Brain microvascular endothelial cell (primary cell): ENCODE results near the gene MARCHF4.

Source experiments
- DNase-seq: peaks from one replicate; pipeline ENCODE4 v3.0.0-alpha.2; 2020
- H3K27ac ChIP-seq: fragments of 250-450 bp; sonication (Bioruptor Pico); 2 replicates; pipeline ENCODE4 v1.5.1; 2020; ENCODE audit warnings: mild to moderate bottlenecking, moderate library complexity
- H3K27me3 ChIP-seq: fragments of 250-450 bp; sonication (Bioruptor Pico); replicated peaks from 2 replicates; pipeline ENCODE4 v1.5.1; 2020; ENCODE audit warnings: mild to moderate bottlenecking
- H3K36me3 ChIP-seq: fragments of 250-450 bp; sonication (Bioruptor Pico); replicated peaks from 2 replicates; pipeline ENCODE4 v1.5.1; 2020; ENCODE audit warnings: mild to moderate bottlenecking
- H3K4me3 ChIP-seq: 2 replicates; pipeline ENCODE4 v1.5.1; 2011; ENCODE audit warnings: low read depth, mild to moderate bottlenecking, control low read depth, low read length, moderate library complexity
- CTCF ChIP-seq: IDR thresholded peaks from 2 replicates; pipeline ENCODE4 v1.5.1; 2011; ENCODE audit warnings: low read depth, mild to moderate bottlenecking, moderate library complexity, low read length, control low read depth, inconsistent platforms; ENCODE audit errors: missing control alignments
- in situ Hi-C: cut with HindIII; loops from 2 replicates; pipeline ENCODE4 v1.10.0; 2017; ENCODE audit warnings: low sequenced_read_pairs, low pct_ligation_motif_present

The MARCHF4 gene

DNA sequence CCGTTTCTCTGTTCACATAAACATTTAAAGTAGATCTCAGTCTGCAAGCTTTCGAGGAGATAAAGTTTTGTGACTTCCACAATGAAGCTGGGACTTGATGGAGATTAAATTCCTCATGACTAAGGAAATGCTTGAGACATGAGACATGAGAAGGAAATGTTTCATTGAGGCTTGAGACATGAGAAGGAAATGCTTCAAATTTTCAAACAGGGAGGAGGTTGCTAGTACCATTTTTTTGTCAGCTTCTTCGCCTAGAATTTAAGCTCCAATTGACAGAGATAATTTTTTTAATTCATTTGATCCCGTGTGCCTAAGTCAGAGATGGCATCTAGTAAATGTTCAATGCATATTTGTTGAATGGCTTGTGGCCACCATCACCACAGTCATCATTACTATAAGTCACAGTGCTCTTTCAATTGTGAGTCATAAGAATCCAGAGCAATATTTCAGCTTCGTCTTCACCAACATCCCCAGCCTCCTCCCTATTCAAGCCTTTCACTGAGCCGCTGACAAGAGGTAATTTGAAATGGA, 543 bp upstream of the MARCHF4 start:
- H3K4me3 ChIP-seq, result peak overlapping the region; percentile 68
- DNase-seq, result peak; percentile 74
- no peaks in the 10 kb centered on the region for H3K36me3 ChIP-seq
- H3K27me3 ChIP-seq, result no peaks in the 10 kb centered on the region
- in situ Hi-C loops, result no loop called here
- H3K27ac ChIP-seq, result peak overlapping the region; percentile 93
- TF ChIP-seq CTCF, result no peak

- no peak for DNase-seq
- peak overlapping the region; percentile 68 for H3K4me3 ChIP-seq
Observed at GRCh38 chr2:216370961-216371712, 1.1 kb downstream of the MARCHF4 start.

GRCh38 chr2:216369821-216370220, 2.5 kb downstream of the MARCHF4 start:
- no peak overlapping the region for H3K27ac ChIP-seq
- no peak for DNase-seq
- H3K4me3 ChIP-seq, result no peak overlapping the region
- H3K36me3 ChIP-seq, result no peaks in the 10 kb centered on the region
- in situ Hi-C loops, result no loop called here
- no peaks in the 10 kb centered on the region for H3K27me3 ChIP-seq
- TF ChIP-seq CTCF, result no peak

More at GRCh38 chr2:216370961-216371712, 1.1 kb downstream of the MARCHF4 start:
- Histone ChIP-seq H3K27ac (no peak overlapping the region), H3K27me3 (no peaks in the 10 kb centered on the region), H3K36me3 (no peaks in the 10 kb centered on the region)
- TF ChIP-seq CTCF, result no peak
- in situ Hi-C loops, result no loop called here

- H3K36me3 ChIP-seq, result no peaks in the 10 kb centered on the region
- TF ChIP-seq CTCF, result no peak
- no peak for DNase-seq
- H3K27ac ChIP-seq, result no peak overlapping the region
- in situ Hi-C loops, result no loop called here
- no peaks in the 10 kb centered on the region for H3K27me3 ChIP-seq
- no peak overlapping the region for H3K4me3 ChIP-seq
Observed at GRCh38 chr2:216366777-216367471, 5.4 kb downstream of the MARCHF4 start.

GRCh38 chr2:216365518-216365917, 6.8 kb downstream of the MARCHF4 start:
- no peak for TF ChIP-seq CTCF
- Histone ChIP-seq H3K27ac (no peak overlapping the region), H3K36me3 (no peaks in the 10 kb centered on the region), H3K4me3 (no peak overlapping the region), H3K27me3 (no peaks in the 10 kb centered on the region)
- in situ Hi-C loops, result no loop called here
- no peak for DNase-seq
